Measurements from ENCODE around the gene PCMTD2.
"Not testable (repeated sequence)": the region's sequence is repeated elsewhere in the genome, so short reads cannot be mapped to it uniquely, and the experiment has no call there.

DNA sequence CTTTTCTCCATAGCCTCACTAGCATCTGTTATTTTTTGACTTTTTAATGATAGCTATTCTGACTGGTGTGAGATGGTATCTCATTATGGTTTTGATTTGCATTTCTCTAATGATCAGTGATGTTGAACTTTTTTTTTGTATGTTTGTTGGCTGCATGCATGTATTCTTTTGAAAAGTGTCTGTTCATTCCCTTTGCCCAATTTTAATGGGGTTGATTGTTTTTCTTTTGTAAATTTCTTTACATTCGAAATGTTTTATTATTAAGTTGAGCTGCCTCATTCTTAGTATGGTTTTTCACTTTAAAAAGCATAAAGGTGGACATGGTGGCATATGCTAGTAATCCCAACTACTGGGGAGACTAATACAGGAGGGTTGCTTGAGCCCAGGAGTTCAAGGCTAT, 58.2 kb downstream of the PCMTD2 start:
- TF ChIP-seq CTCF (conservative IDR thresholded peaks at IDR 0.05; ENCODE audit: low read depth, low read length); EZH2 (IDR thresholded peaks at IDR 0.05; ENCODE audit: borderline replicate concordance, low read depth, low read length, poor library complexity, severe bottlenecking): not testable (repeated sequence)
